HG03280 (cell line): ENCODE data around the gene CDH23.

Source experiments
- ATAC-seq: cut with Tn5 transposase; IDR thresholded peaks from one replicate; pipeline ENCODE4 v1.9.1; 2021; ENCODE audit warnings: mild to moderate bottlenecking, moderate library complexity; ENCODE audit not compliant: unreplicated experiment

Gene CDH23

DNA sequence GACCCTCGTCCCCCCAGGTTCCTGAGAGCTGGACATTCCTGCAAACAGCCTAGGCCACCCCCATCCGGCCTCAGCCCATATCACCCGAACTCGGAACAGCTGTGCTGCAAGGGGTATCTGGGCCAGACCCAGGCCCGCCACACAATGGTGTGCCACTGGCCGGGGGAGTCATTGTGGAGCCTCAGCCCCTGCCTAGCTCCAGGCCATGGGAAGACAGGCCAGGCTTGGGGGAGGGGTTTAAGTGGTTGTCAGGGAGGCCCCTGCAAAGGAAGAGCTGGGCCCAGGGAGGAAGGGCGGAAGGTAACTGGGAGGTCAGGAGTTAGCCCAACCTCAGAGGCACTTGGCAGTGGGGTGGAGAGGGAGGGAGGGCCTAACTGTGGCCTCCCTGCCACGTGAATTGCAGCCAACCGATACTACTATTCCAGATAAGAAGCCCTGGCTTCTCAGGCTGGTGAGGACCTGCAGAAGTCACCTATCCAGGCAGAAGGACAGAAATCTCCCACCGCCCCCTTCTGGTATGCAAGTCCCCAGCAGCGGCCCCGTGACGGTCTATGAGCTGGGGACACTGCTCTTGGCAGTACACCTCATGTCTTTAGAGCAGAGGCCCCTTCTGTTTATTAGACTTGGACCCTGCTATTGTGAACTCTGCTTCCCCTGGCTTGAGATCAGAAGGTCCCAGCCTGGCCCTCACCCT, 349.8 kb downstream of the CDH23 start:
- no peak for ATAC-seq

DNA sequence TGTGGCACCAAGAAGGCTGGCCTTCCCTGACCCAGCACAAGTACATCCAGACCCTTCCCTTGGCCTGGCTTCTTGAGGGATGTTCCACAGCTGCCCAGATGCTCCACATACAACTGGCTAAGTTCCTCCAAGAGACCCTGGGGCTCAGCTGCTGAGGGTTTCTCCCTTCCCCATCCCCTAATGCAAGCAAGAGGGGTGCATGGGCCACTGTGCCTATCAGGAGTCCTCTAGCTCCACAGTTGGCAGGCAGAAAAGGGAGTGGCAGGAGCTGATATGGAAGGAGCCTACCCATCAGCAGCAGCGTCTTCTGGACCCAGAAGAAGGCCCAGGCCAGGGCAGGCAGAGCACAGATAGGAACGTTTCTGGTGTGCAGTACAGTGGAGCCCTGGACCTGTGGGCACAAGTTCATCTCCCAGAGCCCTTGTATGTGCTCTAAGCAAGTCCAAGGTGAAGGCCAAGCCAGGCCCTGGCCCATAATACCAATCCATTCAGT, 350.4 kb downstream of the CDH23 start:
- ATAC-seq = no peak

DNA sequence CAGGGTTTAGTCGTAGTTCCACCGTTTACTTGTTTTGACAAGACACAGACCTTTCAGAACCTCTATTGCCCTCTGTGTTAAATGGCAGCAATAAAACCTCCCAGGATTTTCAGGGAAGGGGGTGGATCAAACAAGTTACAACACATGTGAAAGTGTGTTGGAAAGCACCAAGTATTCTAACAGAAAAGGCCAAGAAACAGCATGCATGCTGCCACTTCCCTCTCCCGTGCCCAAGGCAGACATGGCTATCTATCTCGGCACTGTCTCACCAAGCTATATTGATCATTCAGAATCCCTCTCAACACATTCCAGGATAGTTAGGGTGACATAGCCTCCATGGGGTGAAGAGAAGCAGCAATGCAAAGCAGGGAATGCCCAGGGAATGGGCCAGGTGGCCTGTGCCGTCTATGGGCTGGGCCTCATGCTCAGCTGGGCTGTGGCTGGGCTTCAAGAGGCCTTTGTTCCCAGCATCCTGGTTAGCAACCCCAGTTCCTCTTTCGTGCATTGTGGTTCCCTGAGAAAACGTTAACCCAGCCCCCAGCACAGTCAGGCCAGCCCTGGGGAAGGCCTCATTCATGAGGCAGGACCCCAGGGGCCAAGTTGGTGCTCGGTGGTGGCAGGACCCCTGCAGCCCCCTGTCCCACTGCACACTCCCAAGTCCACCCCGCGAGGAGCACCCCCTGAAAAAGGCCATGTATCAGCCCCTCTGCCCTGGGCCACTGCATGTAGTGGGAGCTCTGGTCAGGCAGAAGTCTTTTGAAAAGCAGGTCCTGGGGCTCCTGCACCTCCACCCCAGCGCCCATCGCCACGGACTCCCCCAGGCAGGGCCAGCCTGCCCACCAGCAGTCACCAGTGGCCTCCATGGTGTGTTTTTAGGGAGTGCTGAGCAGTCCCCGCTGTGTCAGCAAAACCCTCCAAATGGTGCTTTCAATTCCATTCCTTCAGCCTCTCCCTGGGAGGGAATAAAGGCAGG, 351.1 kb downstream of the CDH23 start:
- no peak for ATAC-seq

DNA sequence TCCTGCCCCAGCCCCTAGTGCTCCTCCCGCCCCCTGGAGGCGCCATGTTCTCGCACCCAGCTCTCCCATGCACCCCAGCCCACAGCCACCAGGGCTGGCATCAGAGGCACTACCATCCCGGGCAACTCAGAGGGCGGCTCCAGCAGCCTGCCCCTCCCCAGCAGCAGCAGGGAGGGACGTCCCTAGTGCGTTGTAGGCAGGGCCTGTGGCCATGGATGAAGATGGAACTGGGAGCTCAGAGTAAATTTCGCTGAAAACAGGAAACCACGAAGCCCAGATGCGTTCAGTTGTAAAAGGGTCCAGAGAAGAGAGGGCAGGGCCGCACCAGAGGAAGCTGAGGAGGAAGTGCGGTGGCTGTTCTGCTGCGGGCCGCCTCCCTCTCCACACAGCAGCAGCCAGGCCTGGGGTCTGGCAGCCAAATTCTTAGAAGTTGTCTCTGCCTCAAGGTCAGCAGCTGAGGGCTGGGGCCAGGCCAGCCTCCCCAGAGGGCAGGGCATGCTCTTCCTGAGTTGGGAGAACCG, 352.0 kb downstream of the CDH23 start:
- ATAC-seq = no peak

DNA sequence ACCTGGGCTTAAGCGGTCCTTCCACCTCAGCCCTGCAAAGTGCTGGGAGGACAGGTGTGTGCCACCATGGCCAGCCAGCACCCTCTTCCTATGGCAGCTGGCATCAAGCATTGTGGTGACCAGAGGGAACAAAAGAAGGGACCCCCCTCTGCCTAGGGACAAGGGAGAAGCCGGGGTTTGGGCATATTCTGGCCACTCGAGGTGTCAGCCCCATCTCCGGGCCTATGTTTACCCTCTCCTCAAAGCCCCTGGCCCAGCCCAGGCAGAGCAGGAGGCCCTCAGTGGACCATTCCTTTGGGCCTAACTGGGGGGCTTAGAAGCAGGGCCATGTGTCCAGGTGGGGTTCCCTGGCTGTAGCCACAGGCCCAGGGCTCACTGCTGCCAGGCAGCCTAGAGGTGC, 352.7 kb downstream of the CDH23 start:
- ATAC-seq = no peak

DNA sequence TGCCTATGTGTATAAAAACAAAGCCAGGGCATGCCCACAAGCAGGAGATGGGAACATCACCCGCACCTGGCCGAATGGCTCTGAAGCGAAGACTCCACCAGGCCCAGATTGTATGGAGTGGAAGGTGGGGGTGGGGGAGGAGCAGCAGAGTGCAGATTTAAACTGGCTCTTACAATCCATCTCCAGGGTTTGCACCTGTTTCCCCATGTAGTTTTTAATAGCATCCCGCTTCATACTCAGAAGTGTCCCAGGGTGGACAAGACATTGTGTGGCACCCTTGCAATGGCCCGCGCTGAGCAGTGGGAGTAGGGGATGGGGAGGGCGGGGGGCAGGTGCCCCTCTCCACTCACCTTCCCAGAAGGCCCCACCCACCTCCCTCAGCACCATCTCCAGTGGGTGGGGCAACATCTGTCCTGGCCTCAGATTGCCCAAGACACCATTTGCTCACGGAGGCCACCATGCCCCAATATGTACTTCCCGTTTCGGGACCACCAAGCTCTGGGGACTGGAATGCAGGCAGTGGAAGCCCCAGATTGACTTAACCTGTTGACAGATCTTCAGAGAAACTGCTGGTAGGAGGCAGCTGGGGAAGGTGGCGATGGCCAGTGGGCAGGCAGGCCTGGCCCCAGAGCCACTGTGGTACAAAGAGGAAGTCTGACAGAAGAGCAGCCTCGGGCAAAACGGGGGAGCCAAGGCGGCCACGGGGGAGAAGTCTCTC, 353.6 kb downstream of the CDH23 start:
- ATAC-seq = no peak

DNA sequence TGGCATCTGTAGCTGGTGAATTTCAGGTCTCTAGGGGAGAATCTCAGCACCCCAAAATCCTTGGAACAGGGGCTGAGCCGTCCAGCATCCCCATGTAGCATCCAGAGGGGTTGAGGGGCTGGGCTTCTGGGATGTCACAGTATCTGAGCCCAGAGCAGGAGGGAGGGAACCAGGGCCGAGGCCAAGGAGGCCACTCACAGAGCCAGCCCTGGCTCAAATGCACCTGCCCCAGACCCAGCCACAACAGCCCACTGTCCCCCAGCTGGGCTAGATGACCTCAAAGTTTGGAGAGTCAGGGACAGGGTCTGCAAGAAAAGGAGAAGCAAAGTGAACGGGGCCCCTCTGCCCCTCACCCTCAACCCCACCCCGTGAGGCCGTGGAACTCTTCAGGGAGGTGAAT, 354.3 kb downstream of the CDH23 start:
- no peak for ATAC-seq

DNA sequence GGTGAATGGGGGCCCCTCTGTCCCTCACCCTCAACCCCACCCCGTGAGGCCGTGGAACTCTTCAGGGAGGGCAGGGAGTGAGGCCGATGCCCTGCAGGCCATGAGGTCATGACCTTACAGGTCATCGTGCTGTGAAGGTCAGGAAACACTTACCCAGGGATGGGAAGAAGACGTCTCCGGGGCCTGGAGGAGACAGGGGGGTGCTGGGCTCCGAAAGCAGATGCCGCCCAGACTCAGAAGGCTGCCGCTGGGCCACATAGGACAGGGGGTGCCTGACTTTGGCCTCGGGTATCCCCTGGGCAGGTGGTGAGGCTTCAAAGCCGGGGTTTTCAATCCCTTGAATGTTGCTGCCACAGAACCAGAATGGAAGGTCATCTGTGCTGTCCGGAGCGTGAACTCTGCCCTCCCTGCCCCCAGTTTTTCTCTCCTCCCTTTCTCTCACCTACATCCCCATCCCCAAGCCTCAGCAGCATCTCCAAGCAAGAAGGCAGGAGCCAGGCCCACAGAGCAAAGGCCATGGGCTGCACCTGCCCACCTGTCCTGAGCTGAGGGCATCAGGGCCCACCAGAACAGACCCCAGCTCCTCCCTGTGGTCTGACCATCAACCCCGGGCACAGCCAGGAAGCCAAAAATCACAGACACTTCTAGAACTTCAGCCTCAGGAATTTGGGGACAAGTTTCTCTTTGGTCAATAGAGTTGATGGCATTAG, 354.9 kb downstream of the CDH23 start:
- ATAC-seq = no peak

DNA sequence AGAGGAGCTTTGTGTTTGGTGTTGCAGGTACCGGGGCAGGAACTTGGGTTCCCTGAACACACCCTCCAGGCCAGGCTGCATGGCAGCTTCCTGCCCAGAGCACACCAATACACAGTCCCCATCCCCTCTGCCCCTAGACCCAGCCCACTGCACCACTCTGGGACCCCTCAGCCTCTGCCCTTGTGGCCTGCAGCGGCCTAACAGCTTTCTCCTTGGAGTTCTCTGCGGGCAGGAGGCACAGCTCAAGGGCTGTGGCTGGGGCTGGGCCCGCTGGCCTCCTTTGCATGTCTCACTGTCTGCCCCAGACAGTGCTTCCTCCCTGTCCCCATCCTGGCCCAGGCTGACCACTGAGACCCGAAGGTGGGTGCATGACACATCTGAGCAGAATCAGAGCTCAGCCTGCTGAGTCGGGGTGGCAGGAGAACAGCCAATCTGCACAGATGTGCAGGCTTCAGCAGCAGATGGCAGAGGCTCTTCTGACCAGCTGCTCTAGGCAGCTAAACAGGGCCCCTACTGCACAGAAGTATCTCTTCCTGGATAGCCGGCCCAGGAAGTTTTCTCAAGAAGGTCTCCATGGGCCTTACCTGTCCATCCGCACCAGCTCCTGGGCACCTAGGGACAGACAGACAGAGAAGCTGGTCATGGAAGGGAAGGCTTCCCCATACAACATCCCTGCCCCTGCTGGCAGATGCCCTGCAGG, 355.8 kb downstream of the CDH23 start:
- ATAC-seq = no peak

DNA sequence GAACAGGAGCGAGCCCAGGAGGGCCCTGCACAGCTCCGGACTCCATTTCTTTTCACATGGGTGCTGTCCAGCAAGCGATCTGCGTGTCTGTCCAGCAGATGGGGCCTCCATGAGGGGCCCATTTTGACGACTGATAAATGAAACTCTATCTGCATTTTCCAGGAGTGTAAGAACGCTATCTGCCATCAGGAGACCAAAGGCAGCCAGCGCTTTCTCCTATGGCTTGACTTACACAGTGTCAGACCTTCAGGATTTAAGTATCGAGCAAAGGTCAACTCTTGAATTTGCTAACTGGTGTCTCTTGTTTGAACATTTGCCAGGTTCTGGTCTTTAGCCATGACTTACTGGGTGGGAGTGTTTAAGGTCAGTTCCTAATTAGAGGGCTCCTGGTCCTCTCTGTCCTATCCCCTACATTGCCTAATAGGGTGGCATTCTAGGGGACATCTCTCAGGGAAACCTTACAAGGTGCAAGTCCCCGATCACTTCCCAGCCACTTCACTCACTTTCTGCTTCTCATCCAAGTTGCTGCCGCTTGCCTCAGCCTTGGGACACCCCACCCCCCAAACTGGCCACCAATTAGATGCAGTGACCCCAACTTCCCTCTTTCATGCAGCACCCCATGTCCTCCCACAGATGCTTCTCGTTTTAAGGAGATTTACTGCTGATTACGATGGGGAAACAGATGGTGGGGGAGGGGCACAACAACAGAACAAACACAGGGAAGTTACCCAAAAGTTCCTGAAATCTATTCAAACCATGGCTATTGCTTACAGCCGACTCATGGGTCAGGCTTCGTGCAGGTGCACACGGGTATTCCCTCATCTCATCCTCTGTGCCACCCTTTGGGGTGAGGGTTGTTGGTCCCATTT, 356.6 kb downstream of the CDH23 start:
- no peak for ATAC-seq

DNA sequence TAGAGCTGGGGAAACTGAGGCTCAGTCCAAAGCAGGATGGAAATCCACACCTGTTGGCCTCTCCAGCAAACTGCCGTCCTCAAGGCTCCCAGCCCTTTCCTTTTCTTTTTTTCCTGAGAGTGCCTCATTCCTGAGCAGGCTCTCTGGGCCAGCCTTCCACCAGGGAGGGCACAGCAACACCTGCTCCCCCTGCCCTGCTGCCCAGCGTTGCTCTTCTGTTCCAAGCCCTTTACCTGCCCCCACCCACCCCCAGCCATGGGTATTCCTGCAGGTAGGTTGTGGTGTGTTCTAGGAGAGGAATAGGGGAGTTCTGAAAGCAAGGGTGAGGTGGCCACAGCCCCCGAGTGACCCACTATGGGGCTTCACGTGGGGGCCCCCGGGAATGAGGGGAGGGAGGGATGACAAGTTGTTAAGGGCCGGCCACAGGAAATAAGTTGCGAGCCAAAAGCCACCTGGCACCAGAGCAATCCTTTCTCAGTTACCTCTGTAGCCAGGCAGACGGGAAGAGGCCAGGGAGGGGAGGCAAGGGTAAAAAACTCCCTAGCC, 357.3 kb downstream of the CDH23 start:
- no peak for ATAC-seq

DNA sequence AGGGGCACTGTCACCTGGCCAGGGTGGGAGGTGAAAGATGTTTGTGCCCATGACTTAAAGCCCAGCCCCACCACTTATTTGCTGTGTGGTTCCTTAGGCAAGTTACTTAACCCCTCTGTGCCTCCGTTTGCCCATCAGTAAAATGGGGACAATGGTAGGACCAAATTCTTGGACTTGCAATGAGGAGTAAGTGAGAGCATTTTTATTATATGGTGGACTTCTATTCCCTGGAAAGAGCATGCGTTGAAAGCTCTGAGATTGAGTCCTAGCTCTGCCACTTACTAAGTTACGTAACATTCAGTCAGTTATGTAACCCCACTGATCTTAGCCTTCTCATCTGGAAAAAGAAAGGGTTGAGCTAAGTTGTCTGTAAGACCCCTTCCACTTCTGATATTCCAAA, 357.8 kb downstream of the CDH23 start:
- ATAC-seq = no peak

DNA sequence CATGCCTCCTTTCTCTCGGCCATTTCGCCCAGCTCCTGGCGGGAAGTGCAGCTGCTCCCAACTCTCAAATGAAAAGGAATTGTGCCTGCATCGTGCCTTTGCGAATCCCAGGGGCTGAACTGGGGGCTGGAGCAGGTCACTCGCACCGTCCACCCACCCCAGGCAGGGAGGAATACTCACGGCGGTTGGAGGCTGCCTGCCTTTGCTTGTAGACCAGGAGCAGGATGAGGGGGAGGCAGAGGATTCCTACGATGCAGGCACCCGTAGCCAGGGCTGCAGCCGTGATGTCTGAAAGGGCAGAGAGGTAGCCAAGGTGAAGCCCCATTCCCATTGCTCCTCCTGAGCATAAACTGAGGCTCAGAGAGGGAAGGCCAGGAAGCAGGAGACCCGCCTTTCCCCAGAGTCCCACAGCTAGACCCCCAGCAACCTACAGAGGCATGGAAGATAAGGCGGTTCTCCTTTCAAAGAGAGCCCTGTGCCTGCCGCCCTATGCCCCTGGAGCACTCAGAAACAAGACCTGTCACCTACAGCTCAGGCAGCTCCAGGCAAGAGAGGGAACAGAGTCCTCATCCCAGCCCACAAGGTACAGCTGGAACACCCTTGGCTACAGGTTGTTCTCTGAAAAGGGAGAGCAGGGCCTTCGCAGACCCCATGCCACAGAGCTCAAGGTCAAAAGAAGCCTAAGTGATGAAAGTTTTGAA, 358.6 kb downstream of the CDH23 start:
- no peak for ATAC-seq

DNA sequence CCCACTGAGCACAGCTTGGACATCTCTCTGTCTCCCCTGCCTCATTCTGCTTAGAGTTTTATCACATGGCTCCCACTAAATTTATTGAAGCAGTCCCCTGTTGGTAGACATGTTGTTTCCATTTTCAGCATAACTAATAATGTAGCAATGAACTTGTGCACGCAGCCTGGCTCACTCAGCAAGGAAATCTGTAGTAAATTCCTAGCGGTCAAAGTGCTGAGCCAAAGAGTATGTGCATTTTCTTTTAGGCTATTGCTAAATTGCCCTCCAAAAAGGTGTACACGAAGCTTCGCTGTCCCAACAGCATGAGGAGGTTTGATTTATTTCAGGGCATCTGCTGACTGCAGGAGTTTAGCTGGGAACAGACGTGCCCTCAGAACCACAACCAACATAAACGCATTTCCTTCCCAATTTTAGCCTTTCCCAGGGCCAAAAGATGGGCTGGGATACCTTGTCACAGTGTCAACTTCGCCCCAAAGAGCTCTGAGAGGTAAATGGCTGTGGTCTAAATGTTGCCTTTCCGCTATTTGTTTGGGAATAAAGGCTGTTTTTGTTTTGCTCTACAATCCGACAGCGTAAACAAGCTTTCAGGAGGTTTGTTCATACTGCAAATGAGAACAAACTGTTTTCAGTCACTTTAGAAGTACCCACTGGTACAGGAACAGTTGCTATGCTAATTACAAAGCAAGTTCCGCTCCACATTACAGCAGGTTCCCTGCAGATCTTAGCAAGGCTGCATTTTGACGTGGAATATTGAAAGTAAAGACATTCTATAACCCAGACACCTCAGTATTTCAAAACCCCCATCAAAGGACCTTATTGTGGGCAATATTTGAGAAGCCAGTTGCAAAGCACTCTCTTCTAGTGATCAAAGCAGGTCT, 359.8 kb downstream of the CDH23 start:
- ATAC-seq = no peak

DNA sequence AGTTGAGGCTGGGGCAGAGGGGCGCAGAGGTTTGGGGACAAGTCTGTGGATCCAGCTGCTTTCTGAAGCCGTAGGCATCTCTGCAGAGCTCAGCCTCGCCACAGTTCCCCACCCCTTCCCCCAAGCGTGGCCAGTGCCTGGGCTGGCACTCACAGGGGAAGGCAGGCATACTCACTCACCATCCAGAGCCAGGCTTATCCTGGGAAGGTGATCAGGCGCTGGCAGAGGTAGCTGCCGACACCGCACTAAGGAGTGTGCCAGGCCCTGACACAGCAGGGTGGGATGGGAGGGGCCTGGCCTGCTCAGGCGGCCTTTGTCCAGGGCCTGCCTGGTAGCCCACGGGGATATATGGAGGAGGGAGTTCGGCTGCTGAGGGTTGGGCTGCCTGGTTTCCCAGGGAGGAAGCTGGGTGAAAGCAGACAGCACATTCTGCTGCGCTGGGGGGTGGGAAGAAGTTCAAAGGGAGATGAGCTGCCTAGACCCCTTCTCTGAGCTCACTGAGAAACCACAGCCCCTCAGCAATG, 360.7 kb downstream of the CDH23 start:
- ATAC-seq = no peak

DNA sequence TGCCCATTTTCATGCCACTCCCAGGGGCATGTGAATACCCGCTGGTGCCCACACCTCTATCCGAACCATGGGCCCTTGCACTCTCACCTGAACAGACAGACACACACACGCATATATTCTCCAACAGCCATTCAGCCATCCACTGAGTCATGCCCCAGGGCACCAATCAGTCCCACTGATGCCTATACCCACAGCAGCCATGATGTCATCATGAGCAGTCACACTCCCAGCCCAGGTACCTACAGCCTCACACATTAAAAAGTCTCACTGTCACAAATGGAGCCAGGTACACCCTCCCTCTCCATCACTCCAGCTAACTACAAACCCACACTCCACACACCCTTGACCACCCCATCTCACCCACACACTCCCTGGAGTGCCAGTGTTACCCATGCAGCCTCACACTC, 364.4 kb downstream of the CDH23 start:
- no peak for ATAC-seq
